PFSK-1 (cell line): ENCODE data around the gene CUL9.

Source experiments
- FOXP2 ChIP-seq: optimal IDR thresholded peaks from 2 replicates; pipeline ENCODE3; 2011; ENCODE audit warnings: borderline replicate concordance, control low read depth, inconsistent platforms; ENCODE audit not compliant: insufficient read depth; ENCODE audit errors: extremely low read length, extremely low read depth
- POLR2AphosphoS5 ChIP-seq: IDR thresholded peaks from 2 replicates; pipeline ENCODE4 v1.6.1; 2012; ENCODE audit warnings: low read depth, mild to moderate bottlenecking, control low read depth, low read length, moderate library complexity
- SIN3A ChIP-seq: IDR thresholded peaks from 2 replicates; pipeline ENCODE4 v1.6.1; 2012; ENCODE audit warnings: mild to moderate bottlenecking, low read length, moderate library complexity, borderline replicate concordance; ENCODE audit not compliant: insufficient read depth
- TF ChIP-seq, protein P1 (sequence below), 2 experiments: IDR thresholded peaks; 2 replicates each; pipeline versions ENCODE4 v1.6.1 to v1.8.0; 2011 to 2012; ENCODE audit warnings: low read depth in 2 of 2, low read length in 2 of 2, control low read depth in 1 of 2, inconsistent platforms in 1 of 2, mild to moderate bottlenecking in 1 of 2, moderate library complexity in 1 of 2; ENCODE audit not compliant: insufficient read depth in 1 of 2

DNA sequence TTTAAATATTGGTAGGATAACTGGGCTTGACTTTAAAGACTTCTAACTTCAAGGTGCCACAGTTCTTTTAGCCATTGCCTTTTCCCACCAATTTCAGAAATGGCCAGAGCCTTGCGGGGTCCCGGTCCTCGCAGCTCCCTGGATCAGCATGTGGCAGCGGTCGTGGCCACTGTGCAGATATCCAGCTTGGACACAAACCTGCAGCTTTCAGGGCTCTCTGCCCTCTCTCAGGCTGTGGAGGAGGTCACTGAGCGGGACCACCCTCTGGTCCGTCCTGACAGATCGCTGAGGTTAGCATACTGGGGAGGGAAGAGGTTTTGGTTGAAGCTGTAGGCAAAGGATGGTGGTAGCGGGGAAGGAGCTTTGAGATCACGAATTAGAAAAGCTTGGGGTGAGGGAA lies 6.4 kb downstream of the CUL9 start:
- TF ChIP-seq, protein P1, sequence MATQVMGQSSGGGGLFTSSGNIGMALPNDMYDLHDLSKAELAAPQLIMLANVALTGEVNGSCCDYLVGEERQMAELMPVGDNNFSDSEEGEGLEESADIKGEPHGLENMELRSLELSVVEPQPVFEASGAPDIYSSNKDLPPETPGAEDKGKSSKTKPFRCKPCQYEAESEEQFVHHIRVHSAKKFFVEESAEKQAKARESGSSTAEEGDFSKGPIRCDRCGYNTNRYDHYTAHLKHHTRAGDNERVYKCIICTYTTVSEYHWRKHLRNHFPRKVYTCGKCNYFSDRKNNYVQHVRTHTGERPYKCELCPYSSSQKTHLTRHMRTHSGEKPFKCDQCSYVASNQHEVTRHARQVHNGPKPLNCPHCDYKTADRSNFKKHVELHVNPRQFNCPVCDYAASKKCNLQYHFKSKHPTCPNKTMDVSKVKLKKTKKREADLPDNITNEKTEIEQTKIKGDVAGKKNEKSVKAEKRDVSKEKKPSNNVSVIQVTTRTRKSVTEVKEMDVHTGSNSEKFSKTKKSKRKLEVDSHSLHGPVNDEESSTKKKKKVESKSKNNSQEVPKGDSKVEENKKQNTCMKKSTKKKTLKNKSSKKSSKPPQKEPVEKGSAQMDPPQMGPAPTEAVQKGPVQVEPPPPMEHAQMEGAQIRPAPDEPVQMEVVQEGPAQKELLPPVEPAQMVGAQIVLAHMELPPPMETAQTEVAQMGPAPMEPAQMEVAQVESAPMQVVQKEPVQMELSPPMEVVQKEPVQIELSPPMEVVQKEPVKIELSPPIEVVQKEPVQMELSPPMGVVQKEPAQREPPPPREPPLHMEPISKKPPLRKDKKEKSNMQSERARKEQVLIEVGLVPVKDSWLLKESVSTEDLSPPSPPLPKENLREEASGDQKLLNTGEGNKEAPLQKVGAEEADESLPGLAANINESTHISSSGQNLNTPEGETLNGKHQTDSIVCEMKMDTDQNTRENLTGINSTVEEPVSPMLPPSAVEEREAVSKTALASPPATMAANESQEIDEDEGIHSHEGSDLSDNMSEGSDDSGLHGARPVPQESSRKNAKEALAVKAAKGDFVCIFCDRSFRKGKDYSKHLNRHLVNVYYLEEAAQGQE (IDR thresholded peaks at IDR 0.05; ENCODE audit: insufficient read depth in 1 of 2, low read depth in 2 of 2, low read length in 2 of 2) = no peak
- no peak for TF ChIP-seq SIN3A
- TF ChIP-seq POLR2AphosphoS5 = no peak
- TF ChIP-seq FOXP2 = no peak
